Gastrocnemius medialis (tissue), 4 donors: Measurements from ENCODE around the gene DTD1. TPM values are rescaled to one million over a fixed set of nuclear protein-coding genes. Genes with fewer than 3 reads are reported as not detected.

Experiments
- ATAC-seq, 2 donors: fragments of 150-250 bp; one replicate each; pipeline ENCODE4 v1.9.1; 2016
- DNase-seq, 2 donors: peaks; one replicate each; pipeline ENCODE4 v3.0.0-alpha.2; 2019
- H3K27ac ChIP-seq, 4 donors: fragments of 200-600 bp; sonication (generic); 1 replicate in 1 of 4; 2 replicates in 3 of 4; pipeline ENCODE4 v1.5.1; 2016 to 2018; ENCODE audit warnings: mild to moderate bottlenecking in 2 of 4, moderate library complexity in 1 of 4
- H3K27me3 ChIP-seq, 3 donors: fragments of 200-600 bp; sonication (generic) in 2 of 3; 1 replicate in 1 of 3; 2 replicates in 2 of 3; pipeline versions ENCODE4 v1.5.1 to v1.6.0; 2016 to 2019; ENCODE audit warnings: mild to moderate bottlenecking in 1 of 3, moderate library complexity in 1 of 3
- H3K36me3 ChIP-seq, 2 donors: fragments of 200-600 bp; sonication (generic) in 1 of 2; one replicate each; pipeline ENCODE4 v1.5.1; 2017 to 2018
- H3K4me1 ChIP-seq, 2 donors: fragments of 200-600 bp; sonication (generic) in 1 of 2; one replicate each; pipeline ENCODE4 v1.5.1; 2016 to 2017; ENCODE audit warnings: mild to moderate bottlenecking in 2 of 2
- H3K4me3 ChIP-seq, 4 donors: fragments of 200-600 bp; sonication (generic) in 3 of 4; 1 replicate in 1 of 4; 2 replicates in 3 of 4; pipeline ENCODE4 v1.5.1; 2016 to 2019; ENCODE audit warnings: mild to moderate bottlenecking in 2 of 4
- H3K9me3 ChIP-seq, 3 donors: fragments of 200-600 bp; sonication (generic) in 2 of 3; 1 replicate in 1 of 3; 2 replicates in 2 of 3; pipeline ENCODE4 v1.5.1; 2016 to 2019
- CTCF ChIP-seq, 5 experiments: fragments of 450-650 bp in 3 of 5; fragments of 200-600 bp in 2 of 5; sonication (generic) in 2 of 5; IDR thresholded peaks in 4 of 5; conservative IDR thresholded peaks in 1 of 5; 1 replicate in 4 of 5; 2 replicates in 1 of 5; pipeline ENCODE4 v1.5.1; 2016 to 2019; ENCODE audit warnings: antibody characterized with exemption in 5 of 5, mild to moderate bottlenecking in 3 of 5, moderate library complexity in 3 of 5
- POLR2A ChIP-seq, 2 donors: fragments of 450-650 bp; IDR thresholded peaks; one replicate each; pipeline ENCODE4 v1.6.1; 2017; ENCODE audit warnings: antibody characterized with exemption in 2 of 2, mild to moderate bottlenecking in 2 of 2, moderate library complexity in 2 of 2
- in situ Hi-C, 4 donors: fragments of 200-750 bp; cut with MboI; loops; one replicate each; pipeline versions ENCODE4 v1.15.0 to v1.8.0; 2017; ENCODE audit warnings: low sequenced_read_pairs in 4 of 4
- intact Hi-C: fragments of 100-400 bp; cut with DNase I; formaldehyde crosslinking; loops from one replicate; pipeline ENCODE4 v1.15.1; 2023; ENCODE audit warnings: low total_unique reads
- total RNA-seq, 4 donors: library from RNA; depleted of rRNA; stranded (reverse); fragments of >200 nt; gene quantifications; one replicate each; pipeline versions ENCODE4 v1.1.0 to v1.2.3, GENCODE V29; 2016

DTD1 gene
- total RNA-seq, 4 donors from 2014 or later = 18.0 to 33.0 (median 26.5) TPM

GRCh38 chr20:18717062-18717461 is 129.2 kb downstream of the DTD1 start:
- Histone ChIP-seq H3K36me3 (no peaks in the 10 kb centered on the region), H3K4me3 (no peak overlapping the region), H3K4me1 (no peaks in the 10 kb centered on the region), H3K27me3 (no peaks in the 10 kb centered on the region), H3K9me3 (no peaks in the 10 kb centered on the region), H3K27ac (no peak overlapping the region)
- in situ Hi-C loops = no loop called here
- intact Hi-C loops = no loop called here
- ATAC-seq = no peak
- DNase-seq = no peak
- TF ChIP-seq POLR2A (IDR thresholded peaks at IDR 0.05) (no peak), CTCF (IDR thresholded peaks at IDR 0.05 in 4 of 5, conservative IDR thresholded peaks at IDR 0.05 in 1 of 5) (no peak)

DNA sequence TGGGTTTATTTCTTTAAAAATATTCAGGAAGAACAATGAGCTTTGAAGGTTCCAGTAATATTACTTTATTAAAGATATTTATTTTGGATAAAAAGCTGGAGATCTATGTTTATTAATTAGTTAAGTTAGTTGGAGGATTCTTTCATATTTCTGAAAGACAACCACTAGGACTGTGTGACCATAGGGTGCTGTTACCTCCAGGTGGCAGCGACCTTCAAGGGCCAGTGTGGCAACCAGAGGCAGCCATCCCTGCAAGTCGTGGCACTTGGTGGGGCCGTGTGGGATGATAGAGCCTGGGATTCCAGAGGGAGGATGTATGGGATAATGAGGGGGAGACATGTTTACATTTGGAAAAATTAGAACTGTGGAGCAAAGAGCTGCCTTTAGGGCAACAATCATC is 130.3 kb downstream of the DTD1 start:
- intact Hi-C loops (no loop called here), in situ Hi-C loops (no loop called here)
- H3K27ac ChIP-seq = no peak overlapping the region
- DNase-seq = no peak
- H3K27me3 ChIP-seq = no peaks in the 10 kb centered on the region
- TF ChIP-seq POLR2A (IDR thresholded peaks at IDR 0.05) (no peak), CTCF (IDR thresholded peaks at IDR 0.05 in 4 of 5, conservative IDR thresholded peaks at IDR 0.05 in 1 of 5) (no peak)
- no peaks in the 10 kb centered on the region for H3K9me3 ChIP-seq
- no peak overlapping the region for H3K4me3 ChIP-seq
- H3K36me3 ChIP-seq = no peaks in the 10 kb centered on the region
- no peak for ATAC-seq
- H3K4me1 ChIP-seq = no peaks in the 10 kb centered on the region

DNA sequence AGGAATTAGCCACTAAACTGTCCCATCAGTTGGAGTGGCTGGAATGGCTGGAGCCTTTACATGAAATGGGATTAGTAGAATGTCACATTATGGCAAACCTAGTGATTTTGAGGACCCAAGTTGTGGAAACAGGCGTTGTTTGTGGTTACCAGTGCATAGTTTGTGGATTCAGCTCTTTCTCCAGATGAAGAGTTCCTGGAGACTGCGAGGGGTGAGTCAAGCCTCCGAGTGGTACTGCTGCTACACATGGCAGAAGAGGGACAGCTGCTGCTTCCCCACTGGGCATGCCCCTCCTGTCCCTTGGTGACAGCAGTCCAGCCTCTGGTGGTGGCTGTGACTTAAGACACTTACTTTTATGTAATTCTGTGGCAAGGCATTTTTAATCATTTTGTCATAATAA is 131.6 kb downstream of the DTD1 start:
- no peak for ATAC-seq
- TF ChIP-seq CTCF (IDR thresholded peaks at IDR 0.05 in 4 of 5, conservative IDR thresholded peaks at IDR 0.05 in 1 of 5) (no peak), POLR2A (IDR thresholded peaks at IDR 0.05) (no peak)
- intact Hi-C loops (no loop called here), in situ Hi-C loops (no loop called here)
- Histone ChIP-seq H3K27me3 (no peaks in the 10 kb centered on the region), H3K9me3 (no peaks in the 10 kb centered on the region), H3K27ac (no peak overlapping the region), H3K4me3 (no peak overlapping the region), H3K36me3 (no peaks in the 10 kb centered on the region), H3K4me1 (no peaks in the 10 kb centered on the region)
- DNase-seq = no peak

- no peaks in the 10 kb centered on the region for H3K27me3 ChIP-seq
- no peak overlapping the region for H3K4me3 ChIP-seq
- ATAC-seq (no peak), DNase-seq (no peak)
- no peak overlapping the region for H3K27ac ChIP-seq
- intact Hi-C loops (no loop called here), in situ Hi-C loops (no loop called here)
- H3K9me3 ChIP-seq = no peaks in the 10 kb centered on the region
- no peak for TF ChIP-seq POLR2A (IDR thresholded peaks at IDR 0.05)
- no peak for TF ChIP-seq CTCF (IDR thresholded peaks at IDR 0.05 in 4 of 5, conservative IDR thresholded peaks at IDR 0.05 in 1 of 5)
- H3K4me1 ChIP-seq = no peaks in the 10 kb centered on the region
- H3K36me3 ChIP-seq = no peaks in the 10 kb centered on the region
Measured at GRCh38 chr20:18721551-18722115, 133.8 kb downstream of the DTD1 start.

DNA sequence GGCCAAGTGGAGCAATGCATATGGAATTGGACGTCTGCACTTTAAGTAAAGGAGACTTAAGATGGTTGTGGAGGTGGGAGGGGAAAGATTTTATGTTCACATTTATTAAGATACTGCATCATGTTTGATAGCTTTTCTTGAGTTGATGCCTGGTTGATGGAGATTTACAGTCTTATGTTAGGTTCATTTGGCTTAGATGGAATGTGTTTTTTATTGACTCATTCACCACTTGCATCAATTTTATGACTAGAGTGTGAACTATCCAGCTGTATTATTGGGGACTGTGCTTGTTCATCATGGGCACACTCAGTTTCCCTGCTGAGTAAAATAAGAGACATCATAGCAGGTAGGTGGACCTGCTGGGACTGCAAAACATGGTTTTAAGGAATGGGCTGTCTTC is 134.5 kb downstream of the DTD1 start:
- TF ChIP-seq CTCF (IDR thresholded peaks at IDR 0.05 in 4 of 5, conservative IDR thresholded peaks at IDR 0.05 in 1 of 5) (no peak), POLR2A (IDR thresholded peaks at IDR 0.05) (no peak)
- H3K4me1 ChIP-seq = no peaks in the 10 kb centered on the region
- no peaks in the 10 kb centered on the region for H3K36me3 ChIP-seq
- intact Hi-C loops = no loop called here
- no peaks in the 10 kb centered on the region for H3K27me3 ChIP-seq
- no peak overlapping the region for H3K27ac ChIP-seq
- in situ Hi-C loops = no loop called here
- DNase-seq = no peak
- H3K9me3 ChIP-seq = no peaks in the 10 kb centered on the region
- ATAC-seq = no peak
- no peak overlapping the region for H3K4me3 ChIP-seq
